ENCODE results near the gene TSPAN13.

The TSPAN13 gene

GRCh38 chr7:16753102-16753931 lies at the start of gene TSPAN13:
TSPAN13 (plus strand) TSS chr7:16753755; CDS start chr7:16753968, 213 bp downstream.
- peak; percentile 63 for DNase-seq

DNA sequence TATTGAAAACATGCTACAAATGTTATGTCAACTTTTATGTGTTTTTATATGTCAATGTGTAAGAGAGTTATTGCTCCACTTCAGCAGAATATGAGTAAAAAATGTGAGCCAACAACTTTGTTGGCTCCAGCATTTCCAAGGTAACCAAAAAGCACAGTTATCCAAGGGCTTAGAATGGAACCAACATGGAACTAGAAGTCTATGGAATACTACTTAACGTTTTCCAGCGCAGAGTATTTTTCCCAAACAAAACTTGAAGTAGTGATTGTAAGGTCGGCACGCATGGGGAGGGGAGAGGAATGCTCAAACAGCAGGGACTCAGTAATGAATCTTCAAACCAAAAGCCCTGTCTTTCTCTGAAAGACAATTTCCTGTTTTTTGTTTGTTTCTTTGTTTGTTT lies 45.0 kb upstream of the TSPAN13 start:
- DNase-seq = no peak

- peak; percentile 19 to 40 for DNase-seq
Measured at GRCh38 chr7:16708980-16709379, 44.6 kb upstream of the TSPAN13 start.

- DNase-seq = no peak
Measured at GRCh38 chr7:16710651-16711050, 42.9 kb upstream of the TSPAN13 start.

DNA sequence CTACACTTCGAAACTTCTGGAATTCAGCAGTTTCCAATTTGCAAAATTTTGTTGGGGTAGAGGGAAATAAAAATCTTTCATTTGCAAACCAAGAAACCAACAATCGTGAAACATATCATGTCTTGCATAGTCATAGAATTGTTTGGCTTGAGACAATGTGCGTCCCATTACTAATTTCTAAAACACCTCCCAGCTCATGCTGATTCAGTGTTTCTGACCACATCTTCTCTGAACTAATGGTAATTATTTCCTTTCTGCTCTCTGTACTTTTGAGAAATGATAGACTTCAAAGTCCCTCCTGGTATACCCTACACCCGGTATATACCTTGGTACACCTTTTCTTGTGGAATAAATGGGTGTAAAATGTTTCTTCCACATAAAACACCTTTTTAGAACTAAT lies 41.8 kb upstream of the TSPAN13 start:
- DNase-seq = no peak

DNA sequence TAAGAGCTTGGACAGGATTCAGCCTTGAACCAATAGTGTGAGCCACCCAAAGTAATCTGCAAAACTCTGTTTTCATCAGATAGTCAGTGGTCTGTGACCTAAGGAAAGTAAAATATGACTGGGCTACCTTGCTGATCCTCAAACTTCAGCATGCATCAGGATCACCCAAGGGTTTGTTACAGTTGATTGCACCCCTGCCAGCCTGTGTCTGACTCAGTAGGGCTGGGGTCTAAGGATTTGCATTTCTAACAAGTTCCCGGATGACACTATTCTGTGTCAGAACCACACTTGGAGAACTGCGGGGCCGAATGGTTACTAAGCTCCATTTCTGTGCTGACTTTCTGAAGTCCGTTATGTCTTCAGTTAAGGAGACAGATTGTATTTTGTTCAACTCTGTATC lies 40.6 kb upstream of the TSPAN13 start:
- DNase-seq = no peak

DNA sequence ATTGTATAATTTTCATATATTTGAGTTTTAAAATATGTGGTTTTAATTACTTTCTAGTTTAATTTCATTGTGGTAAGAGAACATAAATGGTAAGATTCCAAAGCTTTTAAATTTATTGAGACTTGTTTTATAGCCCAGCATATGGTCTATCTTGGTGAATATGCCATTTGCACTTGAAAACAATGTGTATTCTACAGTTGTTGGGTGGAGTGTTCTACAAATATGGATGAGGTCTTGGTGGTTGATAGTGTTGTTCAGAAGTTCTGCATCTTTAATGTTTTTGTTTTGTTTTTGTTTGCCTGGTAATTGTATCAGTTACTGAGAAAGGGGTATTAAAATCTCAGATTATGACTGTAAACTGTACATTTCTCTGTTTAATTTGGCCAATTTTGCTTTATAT lies 37.6 kb upstream of the TSPAN13 start:
- DNase-seq = no peak

- no peak for DNase-seq
Measured at GRCh38 chr7:16718111-16718656, 35.4 kb upstream of the TSPAN13 start.

DNA sequence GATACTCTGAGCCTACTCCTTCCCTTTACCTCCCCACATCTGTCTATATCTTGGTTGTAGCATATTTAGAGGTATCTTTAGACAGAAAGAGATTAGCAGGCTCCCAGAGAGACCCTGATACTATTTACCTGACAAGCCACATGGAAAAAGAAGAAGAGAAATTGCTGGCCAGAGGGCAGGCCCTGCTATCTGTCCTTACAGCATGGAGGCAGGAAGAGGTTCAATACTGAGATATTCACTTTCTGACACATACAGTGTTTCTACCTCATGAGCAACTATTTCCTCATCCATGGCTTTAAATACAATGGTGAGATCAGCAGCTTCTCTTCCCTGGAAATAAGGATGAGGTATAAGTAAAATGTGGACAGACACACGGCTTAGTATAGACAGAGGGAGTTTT lies 33.9 kb upstream of the TSPAN13 start:
- DNase-seq = no peak

GRCh38 chr7:16721541-16721940 lies 32.0 kb upstream of the TSPAN13 start:
- DNase-seq = no peak

- DNase-seq = no peak
Measured at GRCh38 chr7:16724344-16724743, 29.2 kb upstream of the TSPAN13 start.

DNA sequence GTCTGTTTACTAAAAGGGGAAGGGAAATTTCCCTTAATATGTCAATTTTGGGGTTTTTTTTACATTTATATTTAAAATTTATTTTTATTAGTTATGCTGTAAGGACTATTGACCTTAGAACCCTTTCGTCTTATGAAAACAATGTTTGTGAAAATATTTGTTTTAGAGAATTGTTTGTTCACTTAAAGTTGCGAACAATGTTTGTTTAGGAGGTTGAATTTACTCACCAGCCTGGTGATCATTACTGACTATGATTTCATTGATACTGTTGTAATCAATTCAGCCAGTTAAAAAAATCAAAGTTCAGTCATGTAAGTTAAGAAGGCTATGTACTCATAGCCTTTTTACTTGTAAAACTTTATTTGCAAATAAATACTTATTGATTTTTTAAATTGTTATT lies 27.4 kb upstream of the TSPAN13 start:
- no peak for DNase-seq

GRCh38 chr7:16727736-16728135 lies 25.8 kb upstream of the TSPAN13 start:
- DNase-seq = no peak

DNA sequence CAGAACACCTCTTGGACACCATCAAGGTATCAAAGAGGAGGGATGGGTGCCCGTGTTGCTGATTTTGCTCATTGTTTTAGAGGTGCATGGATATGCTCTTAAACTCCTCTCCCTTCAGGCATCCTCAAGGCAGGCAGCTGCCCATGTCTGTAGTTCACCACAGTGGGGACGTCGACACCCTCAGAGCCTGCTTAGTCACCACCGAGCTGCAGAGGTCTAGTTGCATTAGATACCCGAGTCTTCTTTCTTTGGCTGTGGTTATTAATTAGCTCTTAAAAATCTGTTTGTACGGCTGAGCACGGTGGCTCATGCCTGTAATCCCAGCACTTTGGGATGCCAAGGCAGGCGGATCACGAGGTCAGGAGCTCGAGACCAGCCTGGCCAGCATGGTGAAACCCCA lies 24.7 kb upstream of the TSPAN13 start:
- DNase-seq = no peak

GRCh38 chr7:16729541-16729940 lies 24.0 kb upstream of the TSPAN13 start:
- no peak for DNase-seq

- DNase-seq = no peak
Measured at GRCh38 chr7:16730937-16731336, 22.6 kb upstream of the TSPAN13 start.

- DNase-seq = no peak
Measured at GRCh38 chr7:16732828-16733227, 20.7 kb upstream of the TSPAN13 start.

GRCh38 chr7:16734148-16734726 lies 19.3 kb upstream of the TSPAN13 start:
- DNase-seq = no peak

GRCh38 chr7:16735020-16735419 lies 18.5 kb upstream of the TSPAN13 start:
- no peak for DNase-seq

DNA sequence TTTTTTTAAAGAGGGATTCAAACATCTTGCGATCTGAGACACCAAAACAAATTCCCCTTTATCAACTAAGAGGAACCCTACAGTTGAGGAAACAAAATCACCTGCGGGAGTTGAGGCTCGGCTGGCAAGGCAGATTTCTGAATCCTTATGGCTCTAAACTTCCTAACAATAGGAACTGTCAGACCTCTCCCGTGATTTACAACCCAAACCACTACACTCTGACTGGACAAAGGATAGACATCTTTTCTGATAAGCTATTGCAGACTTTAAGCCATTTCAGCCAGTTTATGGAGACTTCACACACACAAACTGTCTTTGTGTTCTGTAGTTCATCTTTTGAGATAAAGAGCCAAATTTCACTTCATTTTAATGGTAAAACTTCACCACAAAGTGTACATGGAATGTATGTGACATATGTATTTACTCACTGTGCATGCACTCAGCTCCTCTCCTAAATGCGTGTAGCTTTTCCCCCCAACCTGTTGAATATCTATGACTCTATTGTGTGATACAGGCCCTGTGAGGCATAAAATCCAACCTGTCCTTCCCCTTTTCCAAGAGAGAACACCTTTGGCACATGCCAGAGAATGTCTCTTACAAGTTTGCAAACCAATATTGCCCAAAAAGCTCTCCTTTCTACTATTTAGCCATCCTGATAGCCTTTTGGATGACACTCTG lies 15.4 kb upstream of the TSPAN13 start:
- no peak for DNase-seq

- DNase-seq = no peak
Measured at GRCh38 chr7:16739863-16740622, 13.5 kb upstream of the TSPAN13 start.

- no peak for DNase-seq
Measured at GRCh38 chr7:16740623-16740953, 13.0 kb upstream of the TSPAN13 start.

- no peak for DNase-seq
Measured at GRCh38 chr7:16740996-16741395, 12.6 kb upstream of the TSPAN13 start.
